Fibroblast of lung (primary cell): Measurements from ENCODE around the gene SLAMF9. TPM values are rescaled to one million over a fixed set of nuclear protein-coding genes. Genes with fewer than 3 reads are reported as not detected.

ENCODE experiments used
- DNase-seq, 2 donors: peaks; one replicate each; pipeline versions ENCODE4 v3.0.0 to v3.0.0-alpha.2; 2010; ENCODE audit warnings: low read depth in 2 of 2
- H2AFZ ChIP-seq: 2 replicates; pipeline ENCODE4 v1.5.1; 2012; ENCODE audit warnings: low read length, control low read depth, inconsistent platforms
- H3K27ac ChIP-seq: 2 replicates; pipeline ENCODE4 v1.5.1; 2011; ENCODE audit warnings: low read length, control low read depth; ENCODE audit not compliant: insufficient read depth
- H3K27me3 ChIP-seq: 2 replicates; pipeline ENCODE4 v1.5.1; 2011; ENCODE audit warnings: mild to moderate bottlenecking, low read length; ENCODE audit not compliant: control insufficient read depth, insufficient read depth
- H3K36me3 ChIP-seq: 2 replicates; pipeline ENCODE4 v1.5.1; 2011; ENCODE audit warnings: low read length; ENCODE audit not compliant: control insufficient read depth, insufficient read depth
- H3K4me1 ChIP-seq: 2 replicates; pipeline ENCODE4 v1.5.1; 2011; ENCODE audit warnings: low read length; ENCODE audit not compliant: control insufficient read depth, insufficient read depth; ENCODE audit errors: extremely low read depth
- H3K4me2 ChIP-seq: 2 replicates; pipeline ENCODE4 v1.5.1; 2011; ENCODE audit warnings: low read length, control low read depth; ENCODE audit not compliant: insufficient read depth; ENCODE audit errors: extremely low read depth
- H3K4me3 ChIP-seq, 4 experiments: fragments of 200-600 bp in 1 of 4; sonication (generic) in 1 of 4; replicated peaks in 1 of 4; 2 replicates each; pipeline ENCODE4 v1.5.1; 2011 to 2016; ENCODE audit warnings: low read length in 4 of 4, low read depth in 3 of 4, mild to moderate bottlenecking in 3 of 4, control low read depth in 2 of 4, inconsistent platforms in 1 of 4, mixed read lengths in 1 of 4; ENCODE audit not compliant: insufficient read depth in 1 of 4; ENCODE audit errors: control extremely low read depth in 1 of 4
- H3K79me2 ChIP-seq: 2 replicates; pipeline ENCODE4 v1.5.1; 2012; ENCODE audit warnings: mild to moderate bottlenecking, low read length, inconsistent platforms; ENCODE audit not compliant: control insufficient read depth, insufficient read depth
- H3K9ac ChIP-seq: 2 replicates; pipeline ENCODE4 v1.5.1; 2011; ENCODE audit warnings: mild to moderate bottlenecking, low read length, control low read depth; ENCODE audit not compliant: insufficient read depth
- H3K9me3 ChIP-seq: 2 replicates; pipeline ENCODE4 v1.5.1; 2012; ENCODE audit warnings: low read depth, low read length; ENCODE audit not compliant: control insufficient read depth, insufficient read depth
- H4K20me1 ChIP-seq: 2 replicates; pipeline ENCODE4 v1.5.1; 2011; ENCODE audit warnings: low read length; ENCODE audit not compliant: control insufficient read depth, insufficient read depth; ENCODE audit errors: extremely low read depth
- EZH2 ChIP-seq: IDR thresholded peaks from 2 replicates; pipeline ENCODE4 v1.5.1; 2012; ENCODE audit warnings: low read length, control low read depth, mild to moderate bottlenecking; ENCODE audit errors: missing control alignments
- polyA plus RNA-seq, 2 donors: library from polyadenylated mRNA; depleted of rRNA in 1 of 2; stranded (reverse) in 1 of 2; unstranded in 1 of 2; fragments of >200 nt; gene quantifications; 2 replicates each; pipeline ENCODE4 v1.2.1, GENCODE V29; 2011 to 2012; ENCODE audit warnings: missing spikeins in 1 of 2
- total RNA-seq: library from RNA; depleted of rRNA; stranded (reverse); fragments of >200 nt; gene quantifications from 2 replicates; pipeline ENCODE4 v1.2.1, GENCODE V29; 2014
- TF ChIP-seq, protein P1 (sequence below), 2 donors: IDR thresholded peaks in 1 of 2; conservative IDR thresholded peaks in 1 of 2; 1 replicate in 1 of 2; 2 replicates in 1 of 2; pipeline ENCODE4 v1.5.1; 2011 to 2012; ENCODE audit warnings: low read length in 2 of 2, control low read depth in 1 of 2, inconsistent platforms in 1 of 2, low read depth in 1 of 2, mild to moderate bottlenecking in 1 of 2

SLAMF9 gene
- total and polyA plus RNA-seq, 2 donors (not counting 1 experiment from before 2014, with no cell fraction given): not detected

DNA sequence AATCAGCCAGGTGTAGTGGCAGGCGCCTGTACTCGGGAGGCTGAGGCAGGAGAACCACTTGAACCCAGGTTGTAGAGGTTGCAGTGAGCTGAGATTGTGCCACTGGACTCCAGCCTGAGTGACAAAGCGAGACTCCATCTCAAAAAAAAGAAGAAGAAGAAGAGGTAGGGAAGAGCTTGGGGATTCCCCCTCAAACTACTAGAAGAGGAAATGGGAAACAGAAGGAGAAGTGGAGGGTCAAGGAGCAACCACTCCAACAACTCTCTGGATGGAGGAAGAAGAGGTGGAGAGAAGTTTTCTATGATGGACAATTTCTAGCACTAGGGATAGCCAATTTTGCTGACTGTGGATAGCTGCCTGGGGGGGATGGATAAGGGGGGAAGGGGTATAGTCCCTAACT, 14.9 kb upstream of the SLAMF9 start:
- Histone ChIP-seq H3K79me2 (no peaks in the 10 kb centered on the region), H4K20me1 (no peaks in the 10 kb centered on the region)

DNA sequence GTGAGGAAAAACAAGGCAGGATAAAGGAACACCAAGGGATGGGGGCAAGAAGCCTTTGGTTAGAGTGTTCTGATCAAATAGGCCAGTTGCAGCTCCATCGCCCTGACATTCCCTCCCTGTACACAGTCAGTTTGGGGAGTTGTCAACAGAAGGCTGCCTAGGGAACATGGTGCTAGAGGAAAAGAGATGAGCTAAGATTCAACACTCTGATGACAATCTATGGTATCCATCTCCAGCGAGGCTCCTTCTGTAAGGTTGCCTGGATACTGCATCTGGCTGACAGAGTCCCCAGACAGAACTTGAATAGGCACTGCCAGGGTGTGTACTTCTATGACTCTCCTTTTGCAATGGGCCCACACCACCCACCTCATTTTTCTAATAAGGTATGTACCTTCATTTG, 11.2 kb upstream of the SLAMF9 start:
- no peaks in the 10 kb centered on the region for H3K36me3 ChIP-seq
- H3K27me3 ChIP-seq: no peaks in the 10 kb centered on the region
- no peak overlapping the region for H3K27ac ChIP-seq
- no peak overlapping the region for H3K4me2 ChIP-seq
- H3K9me3 ChIP-seq: no peaks in the 10 kb centered on the region
- no peak for DNase-seq
- H3K4me3 ChIP-seq: no peak overlapping the region
- no peaks in the 10 kb centered on the region for H4K20me1 ChIP-seq
- H3K9ac ChIP-seq: no peak overlapping the region
- H3K4me1 ChIP-seq: no peaks in the 10 kb centered on the region
- no peak overlapping the region for H2AFZ ChIP-seq
- no peaks in the 10 kb centered on the region for H3K79me2 ChIP-seq
- no peak for TF ChIP-seq EZH2
- TF ChIP-seq, protein P1, sequence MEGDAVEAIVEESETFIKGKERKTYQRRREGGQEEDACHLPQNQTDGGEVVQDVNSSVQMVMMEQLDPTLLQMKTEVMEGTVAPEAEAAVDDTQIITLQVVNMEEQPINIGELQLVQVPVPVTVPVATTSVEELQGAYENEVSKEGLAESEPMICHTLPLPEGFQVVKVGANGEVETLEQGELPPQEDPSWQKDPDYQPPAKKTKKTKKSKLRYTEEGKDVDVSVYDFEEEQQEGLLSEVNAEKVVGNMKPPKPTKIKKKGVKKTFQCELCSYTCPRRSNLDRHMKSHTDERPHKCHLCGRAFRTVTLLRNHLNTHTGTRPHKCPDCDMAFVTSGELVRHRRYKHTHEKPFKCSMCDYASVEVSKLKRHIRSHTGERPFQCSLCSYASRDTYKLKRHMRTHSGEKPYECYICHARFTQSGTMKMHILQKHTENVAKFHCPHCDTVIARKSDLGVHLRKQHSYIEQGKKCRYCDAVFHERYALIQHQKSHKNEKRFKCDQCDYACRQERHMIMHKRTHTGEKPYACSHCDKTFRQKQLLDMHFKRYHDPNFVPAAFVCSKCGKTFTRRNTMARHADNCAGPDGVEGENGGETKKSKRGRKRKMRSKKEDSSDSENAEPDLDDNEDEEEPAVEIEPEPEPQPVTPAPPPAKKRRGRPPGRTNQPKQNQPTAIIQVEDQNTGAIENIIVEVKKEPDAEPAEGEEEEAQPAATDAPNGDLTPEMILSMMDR (conservative IDR thresholded peaks at IDR 0.05 in 1 of 2, IDR thresholded peaks at IDR 0.05 in 1 of 2; ENCODE audit: low read depth in 1 of 2, low read length in 2 of 2): no peak

More for the DNA sequence above, 14.9 kb upstream of the SLAMF9 start:
- Histone ChIP-seq H3K27me3 (no peaks in the 10 kb centered on the region), H2AFZ (no peak overlapping the region), H3K4me1 (no peaks in the 10 kb centered on the region), H3K4me3 (no peak overlapping the region), H3K4me2 (no peak overlapping the region), H3K36me3 (no peaks in the 10 kb centered on the region), H3K27ac (no peak overlapping the region), H3K9me3 (no peaks in the 10 kb centered on the region), H3K9ac (no peak overlapping the region)
- no peak for DNase-seq
- TF ChIP-seq, protein P1 (conservative IDR thresholded peaks at IDR 0.05 in 1 of 2, IDR thresholded peaks at IDR 0.05 in 1 of 2; ENCODE audit: low read depth in 1 of 2, low read length in 2 of 2): no peak
- no peak for TF ChIP-seq EZH2

DNA sequence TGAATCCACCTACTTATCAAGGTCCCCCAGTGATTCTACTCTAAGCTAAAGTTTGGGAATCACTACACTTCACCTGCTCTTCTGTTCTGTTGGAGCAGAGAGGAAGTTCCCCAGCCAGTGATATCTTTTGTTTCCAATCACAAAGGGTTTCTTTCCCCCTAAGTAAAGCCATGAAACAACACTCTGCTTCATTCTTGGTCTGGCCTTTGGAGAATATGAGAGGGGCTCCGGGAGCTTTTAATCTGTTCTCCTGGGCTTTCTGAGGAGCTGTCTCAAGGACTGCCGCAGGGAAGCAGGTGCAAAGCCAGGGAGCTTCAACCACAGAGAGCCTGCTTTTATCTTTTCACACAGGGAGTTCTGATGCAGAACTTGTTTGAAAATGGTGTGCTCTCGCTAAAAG, 10.1 kb upstream of the SLAMF9 start:
- TF ChIP-seq EZH2: no peak
- TF ChIP-seq, protein P1 (conservative IDR thresholded peaks at IDR 0.05 in 1 of 2, IDR thresholded peaks at IDR 0.05 in 1 of 2; ENCODE audit: low read depth in 1 of 2, low read length in 2 of 2): no peak
- H3K9me3 ChIP-seq: no peaks in the 10 kb centered on the region

More for the DNA sequence above, 10.1 kb upstream of the SLAMF9 start:
- no peak overlapping the region for H3K9ac ChIP-seq
- no peaks in the 10 kb centered on the region for H3K79me2 ChIP-seq
- H4K20me1 ChIP-seq: no peaks in the 10 kb centered on the region
- no peaks in the 10 kb centered on the region for H3K4me1 ChIP-seq
- H3K4me2 ChIP-seq: no peak overlapping the region
- no peaks in the 10 kb centered on the region for H3K36me3 ChIP-seq
- no peak overlapping the region for H3K27ac ChIP-seq
- H3K27me3 ChIP-seq: no peaks in the 10 kb centered on the region
- DNase-seq: no peak
- no peak overlapping the region for H3K4me3 ChIP-seq
- H2AFZ ChIP-seq: no peak overlapping the region
